Activated naive CD4-positive, alpha-beta T cell treated with Interleukin-2 at 50 U/mL for 16 hours (primary cell): ENCODE data around the gene BCL10.
A peak's percentile ranks its signal among the peaks of the same experiment; 100 is the strongest.
"Not testable (repeated sequence)": the region's sequence is repeated elsewhere in the genome, so short reads cannot be mapped to it uniquely, and the experiment has no call there.

Experiments used
- DNase-seq: peaks from one replicate; pipeline ENCODE4 v3.0.0-alpha.2; 2020

Gene BCL10

GRCh38 chr1:85262985-85263384 is 13.4 kb downstream of the BCL10 start:
- no peak for DNase-seq

DNA sequence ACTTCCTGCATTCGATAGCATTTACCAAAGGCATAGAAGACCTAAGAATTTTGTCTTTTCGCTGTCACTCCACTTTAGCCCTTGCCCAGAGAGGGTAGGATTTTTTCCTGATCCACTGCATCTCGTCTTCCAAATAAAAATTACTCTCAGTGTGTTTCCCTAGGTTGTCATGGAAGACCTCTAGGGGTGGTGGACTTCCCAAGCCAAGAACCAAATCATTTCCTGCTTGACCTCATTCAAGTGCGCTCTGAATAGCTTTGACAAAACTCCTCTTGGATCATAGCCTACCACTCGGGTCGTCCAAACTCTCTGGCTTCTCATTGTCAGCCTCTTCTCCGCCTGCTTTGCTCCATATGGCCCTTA is 16.5 kb downstream of the BCL10 start:
- DNase-seq, result no peak

DNA sequence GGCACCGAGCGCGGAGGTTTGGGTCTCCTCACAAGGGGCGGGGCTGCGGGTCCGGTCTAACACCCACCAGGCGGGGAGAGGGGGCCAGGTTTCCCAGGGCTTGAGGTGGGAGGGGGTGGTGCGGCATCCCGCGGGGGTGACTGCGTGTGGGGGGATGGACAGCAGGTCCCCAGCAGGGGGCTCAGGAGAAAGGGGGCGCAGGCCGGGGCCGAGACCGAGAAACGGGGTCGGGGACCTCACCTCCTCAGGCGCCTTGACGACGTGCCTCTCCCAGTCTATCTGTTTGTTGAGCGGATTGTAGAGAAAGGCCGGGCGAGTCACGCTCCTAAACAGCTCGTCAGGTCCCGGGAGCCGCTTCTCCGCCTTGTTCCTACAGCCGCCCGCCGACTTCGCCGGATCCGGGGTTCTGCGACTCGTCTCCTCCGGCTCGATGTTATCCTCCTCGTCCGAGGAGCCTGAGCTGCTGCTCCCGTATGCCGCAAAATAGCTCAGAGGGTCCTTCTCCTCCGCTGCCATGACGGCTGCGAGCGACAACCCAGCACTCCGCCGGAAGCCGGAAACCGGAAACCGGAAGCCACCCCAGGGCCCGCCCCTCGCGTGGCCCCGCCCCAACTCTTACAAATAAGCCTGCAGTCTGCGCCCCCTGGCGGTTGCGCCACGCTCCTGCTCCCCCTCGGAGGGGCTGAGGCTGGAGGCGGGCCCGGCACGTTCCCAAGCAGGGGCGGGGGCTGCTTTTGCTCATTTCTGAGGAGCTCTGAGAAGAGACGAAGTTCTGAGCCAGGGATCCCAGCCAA is 17.1 kb downstream of the BCL10 start, which contains the start of gene C1orf52:
Gene C1orf52, minus strand, starts transcription at position 545 of the 794 bp plus-strand sequence. Its CDS starts 29 bp downstream, at position 516.
- DNase-seq, result peak; percentile 95

GRCh38 chr1:85258536-85259117 is 17.8 kb downstream of the BCL10 start:
- no peak for DNase-seq

- not testable (repeated sequence) for DNase-seq
Observed at GRCh38 chr1:85249042-85249441, 27.4 kb downstream of the BCL10 start.

- DNase-seq, result no peak
Observed at GRCh38 chr1:85245891-85246290, 30.5 kb downstream of the BCL10 start.

DNA sequence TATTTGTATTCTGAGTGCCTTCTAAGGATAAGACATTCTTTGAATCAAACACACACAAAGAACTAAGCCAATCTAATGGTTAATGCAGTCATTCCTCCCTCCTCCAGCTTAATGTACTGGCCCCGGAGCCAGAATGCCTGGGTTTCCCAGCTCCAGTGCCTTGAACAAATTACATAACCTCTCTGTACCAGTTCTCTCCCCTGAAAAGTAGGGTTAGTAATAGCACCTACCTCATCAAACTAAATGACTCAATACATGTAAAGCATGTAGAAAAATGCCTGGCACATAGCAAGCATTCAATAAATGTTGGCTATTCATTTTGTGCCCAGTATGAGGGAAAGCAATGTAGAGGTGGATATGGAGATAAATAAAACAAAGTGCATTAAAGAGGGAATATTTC is 31.0 kb downstream of the BCL10 start:
- no peak for DNase-seq

DNA sequence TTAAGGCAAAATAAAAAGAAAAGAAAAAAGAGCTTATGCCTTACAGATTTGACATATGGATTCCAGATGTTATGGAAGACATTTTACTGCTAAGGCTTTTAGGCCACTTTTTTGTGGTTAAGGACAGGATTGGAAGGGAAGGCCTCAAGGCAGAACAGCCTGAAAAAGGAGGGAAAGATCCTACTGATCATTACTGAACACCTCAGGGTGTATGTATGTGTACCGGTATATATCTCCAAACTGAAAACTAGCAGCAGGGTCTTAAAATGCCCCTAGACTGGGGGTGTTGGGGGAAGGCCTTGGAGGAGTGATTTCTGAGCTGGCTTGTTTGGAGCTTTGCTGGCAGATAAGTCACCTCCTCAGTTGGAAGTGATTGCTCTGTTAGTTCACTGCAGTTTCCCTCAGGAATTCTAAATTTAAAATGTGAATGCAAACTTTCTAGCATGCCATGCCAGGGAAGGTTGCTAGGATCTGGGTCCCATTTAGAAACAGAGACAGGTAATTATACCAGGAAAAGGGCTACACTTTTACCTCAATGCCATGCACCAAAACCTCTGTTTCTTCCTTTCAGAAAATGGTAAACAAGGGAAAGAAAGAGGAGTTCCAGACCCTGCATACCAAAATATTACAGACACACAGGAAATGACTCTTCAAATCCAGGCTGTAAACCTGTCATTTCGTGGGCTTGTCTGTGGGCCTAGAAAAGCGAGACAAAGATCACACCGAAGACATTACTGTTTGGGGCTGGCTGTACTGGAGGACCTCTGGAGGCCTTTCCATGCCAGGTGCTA is 32.0 kb downstream of the BCL10 start:
- DNase-seq, result no peak

- no peak for DNase-seq
Observed at GRCh38 chr1:85243372-85243771, 33.1 kb downstream of the BCL10 start.

DNA sequence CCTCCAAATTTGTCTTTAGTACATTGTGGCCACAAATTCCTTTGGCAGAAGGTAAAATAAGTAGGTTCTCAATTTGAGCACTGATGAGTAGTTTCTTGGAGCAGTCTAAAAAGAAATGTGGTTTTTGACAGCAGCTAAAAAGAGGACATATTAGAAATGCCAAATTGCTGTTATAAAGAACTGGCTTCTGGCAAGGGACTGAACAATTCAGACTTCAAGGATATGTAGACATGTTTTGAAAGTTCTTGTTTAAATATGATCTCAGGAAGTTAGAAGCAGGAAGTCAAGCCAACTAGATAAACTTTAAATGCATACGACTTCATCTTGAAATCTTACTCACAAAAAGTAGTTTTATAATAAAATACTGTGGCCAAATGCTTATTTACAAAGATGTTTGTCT is 35.8 kb downstream of the BCL10 start:
- no peak for DNase-seq

GRCh38 chr1:85240174-85240601 is 36.2 kb downstream of the BCL10 start:
- no peak for DNase-seq

DNA sequence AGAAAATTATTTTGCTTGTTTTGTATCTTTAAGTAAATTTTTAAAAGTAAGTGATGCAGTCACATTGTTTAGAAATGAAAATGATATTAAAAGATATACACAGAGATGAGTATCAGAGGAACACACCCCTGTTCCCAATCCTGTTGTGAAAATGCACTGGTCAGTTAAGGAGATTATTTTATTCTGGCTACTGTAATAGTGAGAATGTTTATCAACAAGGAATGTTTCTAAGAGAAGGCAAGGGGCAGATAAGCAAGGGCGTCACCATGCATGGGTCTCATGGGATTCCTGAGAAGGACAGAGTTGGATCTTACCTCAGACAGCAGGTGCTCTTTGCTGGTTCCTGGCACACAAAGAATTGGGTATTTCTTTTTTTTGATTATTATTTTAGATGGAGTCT is 38.8 kb downstream of the BCL10 start:
- no peak for DNase-seq

GRCh38 chr1:85230305-85230977 is 46.0 kb downstream of the BCL10 start:
- DNase-seq, result no peak

DNA sequence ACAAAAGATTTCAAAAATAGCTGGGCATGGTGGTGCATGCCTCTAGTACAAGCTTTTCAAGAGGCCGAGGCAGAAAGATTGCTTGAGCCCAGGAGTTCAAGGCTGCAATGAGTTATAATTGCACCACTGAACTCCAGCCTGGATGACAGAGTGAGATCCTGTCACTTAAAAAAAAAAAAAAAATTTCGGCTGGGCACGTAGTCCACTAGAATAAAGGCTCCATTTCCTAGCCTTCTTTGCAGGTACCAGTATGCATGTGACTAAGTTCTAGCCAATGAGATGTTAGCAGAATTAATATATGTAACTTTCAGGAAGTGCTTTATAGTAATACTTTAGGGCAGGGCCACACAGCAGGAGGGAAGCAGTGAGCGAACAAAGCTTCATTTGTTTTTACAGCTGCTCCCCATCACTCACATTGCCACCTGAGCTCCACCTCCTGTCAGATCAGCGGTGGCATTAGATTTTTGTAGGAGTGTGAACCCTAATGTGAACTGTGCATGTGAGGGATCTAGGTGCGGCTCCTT is 46.8 kb downstream of the BCL10 start:
- DNase-seq, result no peak

- DNase-seq, result no peak
Observed at GRCh38 chr1:85228972-85229371, 47.5 kb downstream of the BCL10 start.

DNA sequence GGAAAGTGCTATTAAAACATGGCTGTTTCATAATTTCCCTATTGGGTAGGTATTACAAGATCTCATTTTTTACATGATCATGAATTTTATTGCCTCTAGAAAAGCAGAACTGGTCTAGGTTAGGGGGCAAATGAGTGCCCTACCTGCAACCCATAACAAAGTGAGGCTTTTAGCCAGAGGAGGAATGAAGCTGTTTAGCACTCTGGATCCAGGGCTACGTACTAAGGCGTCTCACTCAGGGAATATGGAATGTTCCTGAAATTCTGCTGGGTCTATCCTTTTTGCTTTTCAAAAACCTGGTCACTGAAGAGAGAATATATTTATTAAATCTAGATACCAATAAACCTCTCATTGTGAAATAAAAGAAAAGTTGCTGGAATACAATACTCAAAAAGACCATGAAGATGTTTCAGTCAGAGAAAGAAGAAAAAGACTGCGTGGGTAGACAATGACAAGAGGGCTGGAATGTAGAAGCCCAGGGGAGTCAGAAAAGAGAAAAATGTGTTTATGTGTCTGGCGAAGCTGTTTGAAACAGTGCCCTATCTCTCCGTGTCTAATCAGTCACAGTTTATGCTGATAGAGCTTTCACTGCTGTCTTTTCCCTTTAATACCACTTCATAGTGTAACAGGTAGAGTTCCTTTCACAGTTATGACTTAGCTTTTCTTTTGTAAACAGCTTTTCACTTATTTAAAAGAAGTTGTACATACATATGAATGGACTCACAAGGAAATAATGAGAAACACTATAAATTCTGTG is 50.6 kb downstream of the BCL10 start:
- no peak for DNase-seq

GRCh38 chr1:85224734-85225623 is 51.5 kb downstream of the BCL10 start:
- no peak for DNase-seq

GRCh38 chr1:85224295-85224694 is 52.1 kb downstream of the BCL10 start:
- no peak for DNase-seq

- no peak for DNase-seq
Observed at GRCh38 chr1:85223334-85223733, 53.1 kb downstream of the BCL10 start.

GRCh38 chr1:85220756-85221201 is 55.7 kb downstream of the BCL10 start:
- no peak for DNase-seq
